ENCODE data around the gene AGO3. TPM values are rescaled to one million over a fixed set of nuclear protein-coding genes. Genes with fewer than 3 reads are reported as not detected.
"Not testable (repeated sequence)": the region's sequence is repeated elsewhere in the genome, so short reads cannot be mapped to it uniquely, and the experiment has no call there.

The AGO3 gene
- total RNA-seq, 1 experiment from 2014 or later, result 8.1 TPM

DNA sequence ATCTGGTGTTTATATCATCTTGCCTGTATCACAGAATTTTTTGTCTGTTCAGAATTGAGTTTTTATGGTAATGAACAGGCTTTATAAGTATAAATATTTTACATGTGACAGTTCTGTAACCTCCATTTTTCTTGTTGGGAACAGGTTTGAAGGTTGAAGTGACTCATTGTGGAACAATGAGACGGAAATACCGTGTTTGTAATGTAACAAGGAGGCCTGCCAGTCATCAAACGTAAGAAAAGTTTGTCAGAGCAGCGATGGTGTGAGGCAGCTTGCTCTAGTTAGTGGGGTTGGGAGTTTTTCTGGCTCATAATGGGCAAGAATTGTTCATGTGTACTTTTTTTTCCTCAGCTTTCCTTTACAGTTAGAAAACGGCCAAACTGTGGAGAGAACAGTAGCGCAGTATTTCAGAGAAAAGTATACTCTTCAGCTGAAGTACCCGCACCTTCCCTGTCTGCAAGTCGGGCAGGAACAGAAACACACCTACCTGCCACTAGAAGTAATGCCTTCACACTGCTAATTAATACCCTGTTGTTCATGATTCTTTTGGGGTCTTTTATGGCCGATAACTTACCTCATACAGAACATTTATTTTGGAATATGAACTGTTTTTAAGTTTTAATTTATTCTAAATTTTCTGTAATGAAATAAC lies 77.8 kb downstream of the AGO3 start:
- DNase-seq (ENCODE audit: low spot score), result peak; percentile 47

DNA sequence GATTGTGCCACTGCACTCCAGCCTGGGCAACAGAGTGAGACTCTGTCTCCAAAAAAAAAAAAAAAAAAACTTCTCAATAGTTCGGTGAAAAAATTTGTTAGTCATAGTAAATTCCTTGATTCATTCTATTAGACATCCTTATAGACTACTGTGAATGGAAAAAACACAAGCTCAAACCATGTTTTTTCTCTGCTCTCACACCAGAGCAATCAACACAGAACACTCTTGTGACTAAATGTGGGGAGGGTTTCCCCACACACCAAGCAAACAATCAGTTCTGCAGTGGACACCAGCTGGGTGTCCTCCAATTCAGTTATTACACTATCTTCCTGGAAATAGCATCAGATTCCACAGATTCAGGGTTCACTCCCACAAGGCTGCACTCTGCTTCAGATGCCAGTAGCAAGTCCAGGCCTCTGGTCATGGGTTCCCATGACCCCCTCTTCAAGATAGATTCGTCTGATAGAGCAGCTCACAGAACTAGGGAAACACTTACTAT lies 83.9 kb downstream of the AGO3 start:
- no peak for DNase-seq (ENCODE audit: low spot score)

DNA sequence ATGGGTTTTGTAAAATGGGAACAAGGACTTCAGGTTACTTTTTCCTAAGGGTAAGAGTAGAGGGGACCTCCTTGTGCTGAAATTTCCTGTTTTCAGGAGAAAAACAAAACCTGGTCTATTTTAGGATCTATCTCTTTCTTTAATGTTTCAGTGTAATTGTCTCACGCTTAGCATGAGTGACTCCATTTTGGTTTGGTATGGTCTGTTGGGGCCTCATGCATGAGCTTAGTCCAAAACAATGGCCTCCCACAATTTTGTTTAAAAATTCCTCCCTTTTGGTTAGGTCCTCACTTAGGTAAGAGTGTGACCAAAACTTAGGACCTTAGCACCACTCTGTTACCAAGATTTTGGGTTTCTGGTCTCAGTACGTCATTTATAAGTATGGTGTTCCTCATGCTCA lies 85.8 kb downstream of the AGO3 start:
- no peak for DNase-seq (ENCODE audit: low spot score)

DNA sequence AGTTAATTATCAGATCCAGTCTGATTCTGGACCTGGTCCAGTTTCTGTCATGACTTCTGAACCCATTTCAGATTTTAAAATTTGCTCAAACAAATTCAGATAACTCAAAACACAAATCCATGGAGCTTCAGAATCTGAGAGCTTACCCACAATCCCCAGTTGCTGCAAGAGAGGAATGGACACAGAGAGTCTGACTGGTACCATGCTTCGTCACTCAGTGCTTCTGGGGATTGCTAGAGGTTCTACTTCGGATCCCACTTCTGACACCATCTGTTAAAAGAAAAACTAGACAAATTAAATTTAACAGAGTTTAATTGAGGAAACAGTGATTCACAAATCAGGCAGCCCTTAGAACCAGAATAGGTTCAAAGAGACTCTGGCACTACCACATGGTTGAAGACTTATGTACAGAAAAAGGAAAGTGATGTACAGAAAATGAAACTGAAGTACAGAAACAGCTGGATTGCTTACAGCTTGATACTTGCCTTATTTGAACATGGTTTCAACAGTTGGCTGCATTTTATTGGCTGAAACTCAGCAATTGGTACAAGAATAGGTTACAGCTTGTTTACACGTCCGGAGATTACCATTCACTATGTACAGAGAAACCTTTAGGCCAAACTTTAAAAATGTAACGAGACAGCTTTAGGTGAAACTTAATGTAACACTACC lies 92.3 kb downstream of the AGO3 start:
- peak; percentile 11 for DNase-seq (ENCODE audit: low spot score)

DNA sequence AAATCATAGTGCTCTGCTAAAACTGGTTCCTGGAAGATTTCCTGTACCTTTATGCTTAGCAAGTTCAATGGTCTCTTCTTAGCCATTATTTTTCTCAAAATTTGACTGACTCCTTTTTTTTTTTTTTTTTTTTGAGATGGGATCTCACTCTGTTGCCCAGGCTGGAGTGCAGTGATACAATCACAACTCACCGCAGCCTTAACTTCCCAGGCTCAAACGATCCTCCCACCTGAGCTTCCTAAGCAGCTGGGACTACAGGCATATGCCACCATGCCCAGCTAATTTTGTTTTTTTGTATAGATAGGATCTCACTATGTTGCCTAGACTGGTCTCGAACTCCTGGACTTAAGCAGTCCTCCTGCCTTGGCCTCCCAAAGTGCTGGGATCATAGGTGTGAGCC lies 93.1 kb downstream of the AGO3 start:
- not testable (repeated sequence) for DNase-seq (ENCODE audit: low spot score)

DNA sequence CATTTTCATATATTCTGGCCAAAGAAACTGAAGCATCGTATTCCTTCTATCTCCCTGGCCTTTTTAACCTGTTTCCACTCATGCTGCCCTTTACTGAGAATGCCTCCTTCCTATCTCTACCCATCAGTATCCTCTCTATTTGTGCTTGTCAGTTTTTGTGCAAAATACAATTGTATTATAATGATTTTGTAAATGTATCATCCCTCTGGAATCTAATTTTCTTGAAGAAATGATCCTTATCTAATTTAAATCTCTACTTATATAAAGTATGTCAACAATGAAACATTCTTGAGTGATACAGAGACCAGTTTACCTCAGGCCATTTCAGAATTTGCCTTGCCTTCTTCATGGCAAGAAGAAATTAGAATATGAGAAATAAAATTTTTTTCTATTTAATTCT lies 93.9 kb downstream of the AGO3 start:
- no peak for DNase-seq (ENCODE audit: low spot score)

DNA sequence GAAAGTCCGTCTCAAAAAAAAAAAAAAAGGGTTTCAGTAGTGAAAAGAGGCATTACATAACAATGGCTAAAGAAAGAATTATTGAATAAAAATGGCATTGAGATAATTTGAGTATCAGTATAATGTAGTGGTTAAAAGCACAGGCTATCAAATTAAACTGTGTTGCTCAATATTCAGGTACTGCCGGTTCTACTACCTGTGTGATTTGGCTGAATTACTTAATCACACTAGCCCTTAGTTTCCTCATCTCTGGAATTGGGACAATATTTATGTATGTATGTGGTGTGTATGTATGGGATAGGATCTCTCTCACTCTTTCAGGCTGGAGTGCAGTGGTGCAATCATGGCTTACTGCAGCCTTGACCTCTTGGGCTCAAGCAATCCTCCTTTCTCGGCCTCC lies 96.9 kb downstream of the AGO3 start:
- DNase-seq (ENCODE audit: low spot score), result no peak

DNA sequence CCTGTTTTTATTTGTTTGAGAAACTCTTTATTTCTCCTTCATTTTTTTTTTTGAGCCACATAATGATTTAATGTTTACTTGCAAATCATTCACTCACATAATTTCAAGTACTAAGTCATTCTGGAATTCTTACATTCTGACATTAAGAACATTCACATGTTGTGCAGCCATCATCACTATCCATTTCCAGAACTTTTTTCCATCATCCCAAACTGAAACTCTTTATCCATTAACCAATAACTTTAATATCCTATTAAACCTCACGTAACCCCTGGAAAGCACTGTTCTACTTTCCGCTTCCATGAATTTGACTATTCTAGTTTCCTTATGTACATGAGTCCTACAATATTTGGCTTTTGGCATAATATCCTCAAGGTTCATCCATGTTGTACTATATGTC lies 100.5 kb downstream of the AGO3 start:
- no peak for DNase-seq (ENCODE audit: low spot score)

DNA sequence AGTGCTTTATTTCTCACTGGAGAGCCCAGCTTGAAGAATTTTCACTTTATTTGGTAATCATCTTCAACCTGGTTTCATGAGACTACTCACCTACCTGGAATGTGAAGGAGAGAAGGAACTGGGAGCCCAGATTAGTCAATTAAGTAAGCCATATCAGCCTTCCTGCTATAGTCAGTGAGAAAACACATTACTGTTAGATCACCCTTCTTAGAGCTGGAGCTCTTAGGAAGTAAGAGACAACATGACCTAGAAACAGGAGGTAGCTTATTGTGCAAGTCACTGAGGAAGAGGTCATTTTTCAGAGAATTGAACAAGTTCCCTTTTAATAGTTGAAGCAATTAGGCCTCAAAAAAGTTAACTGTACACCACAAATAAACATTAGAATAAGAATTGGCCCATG lies 103.8 kb downstream of the AGO3 start:
- DNase-seq (ENCODE audit: low spot score), result peak; percentile 11

DNA sequence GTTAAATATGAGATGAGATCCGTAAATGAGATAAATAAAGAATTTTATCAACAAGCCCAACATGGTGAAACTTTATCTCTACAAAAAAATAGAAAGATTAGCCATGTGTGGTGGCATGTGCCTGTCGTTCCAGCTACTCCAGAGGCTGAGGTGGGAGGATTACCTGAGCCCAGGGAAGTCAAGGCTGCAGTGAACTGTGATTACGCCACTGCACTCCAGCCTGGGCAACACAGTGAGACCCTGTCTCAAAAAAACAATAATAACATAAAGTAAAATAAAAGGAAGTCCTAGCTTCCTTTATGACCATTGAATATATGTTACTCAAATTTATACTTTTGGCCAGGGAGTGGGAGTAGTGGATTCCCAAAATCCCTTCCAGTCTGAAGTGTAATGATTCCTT lies 104.2 kb downstream of the AGO3 start:
- no peak for DNase-seq (ENCODE audit: low spot score)

DNA sequence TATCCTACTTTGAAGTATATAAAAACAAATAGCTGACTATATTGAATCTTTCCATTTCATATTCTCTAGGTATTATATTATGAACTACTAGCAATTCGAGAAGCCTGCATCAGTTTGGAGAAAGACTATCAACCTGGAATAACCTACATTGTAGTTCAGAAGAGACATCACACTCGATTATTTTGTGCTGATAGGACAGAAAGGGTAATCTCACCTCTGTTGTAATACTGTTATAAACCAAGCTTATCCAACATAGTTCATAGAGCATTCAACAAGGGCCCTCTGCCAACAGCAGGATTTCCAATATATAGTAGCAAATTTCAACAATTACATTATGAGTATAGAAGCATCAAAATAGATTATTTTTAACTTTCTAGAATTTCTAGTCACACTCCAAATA lies 109.3 kb downstream of the AGO3 start:
- no peak for DNase-seq (ENCODE audit: low spot score)

DNA sequence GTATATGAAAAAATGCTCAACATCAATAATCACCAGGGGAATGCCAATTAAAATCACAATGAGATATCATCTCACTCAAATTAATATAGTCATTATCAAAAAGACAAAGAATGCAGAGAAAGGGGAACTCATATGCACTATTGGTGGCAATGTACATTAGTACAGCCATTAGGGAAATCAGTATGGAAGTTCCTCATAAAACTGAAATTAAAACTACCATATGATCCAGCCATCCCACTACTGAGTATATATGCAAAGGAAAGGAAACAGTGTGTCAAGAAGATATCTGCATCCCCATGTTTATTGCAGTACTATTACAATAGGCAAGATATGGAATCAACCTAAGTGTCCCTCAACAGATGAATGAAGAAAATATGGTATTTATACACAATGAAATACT lies 120.9 kb downstream of the AGO3 start:
- DNase-seq (ENCODE audit: low spot score), result no peak

DNA sequence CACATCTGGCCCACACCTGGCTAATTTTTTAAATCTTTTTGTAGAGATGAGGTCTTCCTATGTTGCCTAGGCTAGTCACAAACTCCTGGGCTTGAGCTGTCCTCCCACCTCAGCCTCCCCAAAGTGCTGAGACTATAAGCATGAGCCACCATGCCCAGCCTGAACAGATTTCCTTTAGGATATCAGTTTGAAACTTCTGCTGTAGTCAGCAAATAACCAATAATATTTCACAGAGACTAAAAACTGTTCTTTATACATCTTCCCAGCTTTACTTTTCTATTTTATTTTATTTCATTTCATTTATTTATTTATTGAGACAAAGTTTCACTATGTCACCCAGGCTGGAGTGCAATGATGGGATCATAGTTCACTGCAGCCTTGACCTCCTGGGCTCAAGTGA lies 123.1 kb downstream of the AGO3 start:
- DNase-seq (ENCODE audit: low spot score), result no peak

DNA sequence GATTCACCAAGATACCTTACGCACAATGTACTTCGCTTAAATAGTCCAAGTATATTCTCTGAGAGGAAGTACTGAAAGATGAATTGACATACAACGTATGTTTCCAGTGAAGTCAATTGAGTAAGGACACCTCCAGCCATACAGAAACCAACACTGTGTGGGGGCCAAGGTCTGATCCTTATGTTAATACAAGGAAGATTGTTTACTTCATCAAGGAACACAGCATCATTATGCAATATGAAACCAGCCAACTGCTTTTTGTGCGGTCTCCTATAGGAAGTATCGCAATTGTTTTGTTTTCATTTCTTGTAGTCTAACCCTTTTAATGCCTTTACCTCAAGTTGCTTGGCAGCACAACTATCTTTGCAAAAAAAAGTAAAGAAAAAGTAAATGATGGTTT lies 124.8 kb downstream of the AGO3 start:
- DNase-seq (ENCODE audit: low spot score), result no peak

DNA sequence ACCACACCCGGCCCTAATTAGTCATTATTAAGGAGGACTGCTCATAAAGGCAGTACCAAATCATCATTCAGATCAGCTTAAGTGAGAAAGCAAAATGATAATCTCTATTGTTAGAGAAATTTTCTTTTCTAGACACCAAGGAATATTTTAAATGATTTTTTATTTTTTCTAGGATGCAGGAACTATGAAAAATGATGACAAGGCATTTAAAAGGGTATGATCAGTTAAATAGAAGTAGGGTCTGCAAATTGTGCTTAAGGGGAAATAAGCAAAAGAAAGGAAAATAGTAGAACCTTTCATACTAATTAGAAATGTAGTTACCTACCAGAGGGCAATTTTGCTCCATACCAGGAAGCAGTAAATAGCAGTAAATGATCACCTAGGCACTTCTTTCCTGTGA lies 131.4 kb downstream of the AGO3 start:
- DNase-seq (ENCODE audit: low spot score), result no peak

DNA sequence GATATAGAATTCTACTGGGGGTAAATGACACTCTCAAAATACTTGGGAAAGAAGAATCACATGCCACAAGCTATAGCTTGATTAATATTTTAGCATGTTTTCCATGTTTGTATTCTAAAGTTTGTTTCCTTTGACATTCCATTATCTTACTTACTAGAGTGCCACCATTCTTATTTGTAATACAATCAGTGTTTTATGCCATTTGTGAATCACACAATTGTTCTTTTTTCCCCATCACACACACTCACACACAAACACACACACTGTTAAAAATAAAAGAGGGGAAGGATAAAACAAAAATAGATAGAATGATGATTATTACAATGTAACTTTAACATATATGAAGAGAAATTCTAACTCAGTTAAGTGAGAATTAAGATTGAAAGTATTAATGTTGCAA lies 137.0 kb downstream of the AGO3 start:
- DNase-seq (ENCODE audit: low spot score), result no peak

DNA sequence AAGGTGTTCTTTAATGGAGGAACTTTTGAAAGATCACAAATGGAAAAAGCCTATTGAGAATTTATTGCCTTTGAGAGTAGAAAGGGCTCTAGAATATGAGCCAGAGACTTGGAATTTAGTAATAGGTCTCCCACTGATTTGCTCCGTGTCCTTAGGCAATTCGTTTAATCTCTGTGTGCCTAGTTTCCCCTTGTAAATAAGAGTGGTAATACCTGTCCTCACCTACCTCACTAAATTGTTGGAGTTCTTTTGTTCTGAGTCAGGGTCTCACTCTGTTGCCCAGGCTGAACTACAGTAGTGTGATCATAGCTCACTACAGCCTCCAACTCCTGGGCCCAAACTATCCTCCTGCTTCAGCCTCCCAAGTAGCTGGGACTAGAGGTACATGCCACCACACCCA lies 138.0 kb downstream of the AGO3 start:
- no peak for DNase-seq (ENCODE audit: low spot score)

DNA sequence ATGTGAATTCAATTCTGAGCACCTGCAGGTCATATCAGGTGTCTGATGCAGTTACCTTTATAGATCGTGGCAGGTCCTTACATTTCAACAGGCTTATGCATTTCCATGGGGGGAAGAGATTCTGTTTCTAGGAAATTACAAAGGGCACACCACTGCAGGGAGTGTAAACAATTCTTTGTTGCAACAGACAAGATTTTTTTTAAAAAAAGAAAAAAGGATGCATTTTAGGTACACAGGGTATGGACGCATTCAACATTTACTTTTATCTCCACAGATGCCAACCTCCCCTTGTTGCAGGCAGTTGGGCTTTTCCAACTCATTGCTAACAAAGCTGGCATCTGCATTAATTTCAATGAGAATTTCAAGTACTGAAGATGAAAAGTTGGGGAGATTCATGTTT lies 139.4 kb downstream of the AGO3 start:
- DNase-seq (ENCODE audit: low spot score), result no peak

DNA sequence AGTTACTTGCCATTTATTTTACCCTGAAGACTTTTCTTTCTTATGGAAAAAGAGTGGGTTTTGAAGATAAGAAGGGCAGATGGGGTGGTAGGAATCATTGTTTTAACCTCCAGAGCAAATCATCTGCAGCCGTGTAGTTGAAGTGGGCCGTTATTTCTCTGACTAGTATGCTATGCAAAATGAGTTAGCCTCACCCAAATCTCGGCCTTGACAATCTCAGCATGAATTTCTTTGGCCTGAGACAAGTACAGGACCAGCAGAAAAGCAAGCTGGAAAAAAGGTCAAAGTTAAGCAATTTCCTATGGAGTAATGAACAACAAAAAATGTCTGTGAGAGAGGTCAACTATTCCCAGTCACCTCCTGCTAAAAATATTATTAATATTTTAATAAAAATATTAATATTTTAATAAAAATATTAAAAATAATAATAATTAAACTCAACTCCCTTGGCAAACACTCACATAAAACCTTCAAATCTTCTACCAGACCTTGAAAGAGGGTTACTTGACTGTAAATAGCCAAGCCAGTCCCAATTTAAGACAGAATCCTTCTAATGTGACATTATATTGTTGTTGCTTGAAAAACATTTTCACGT lies 146.2 kb downstream of the AGO3 start:
- DNase-seq (ENCODE audit: low spot score), result no peak

DNA sequence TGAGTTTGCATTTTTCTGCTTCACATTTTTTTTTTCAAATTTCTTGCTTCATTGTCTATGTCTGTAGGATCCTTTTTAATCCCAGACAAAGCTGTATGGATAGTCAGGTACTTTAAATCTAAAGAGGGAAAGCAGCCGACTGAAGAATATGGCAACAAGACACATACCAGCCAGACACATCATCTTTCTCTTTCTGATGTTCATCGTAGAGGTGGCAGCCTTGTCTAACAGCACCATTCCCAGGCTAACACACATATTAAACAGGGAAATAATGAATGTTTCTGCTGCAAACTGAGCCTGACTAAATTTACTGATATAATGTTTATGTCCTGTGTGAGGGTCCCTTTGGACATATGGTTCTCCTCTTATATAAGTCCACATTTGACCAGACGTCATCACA lies 149.3 kb downstream of the AGO3 start:
- no peak for DNase-seq (ENCODE audit: low spot score)

DNA sequence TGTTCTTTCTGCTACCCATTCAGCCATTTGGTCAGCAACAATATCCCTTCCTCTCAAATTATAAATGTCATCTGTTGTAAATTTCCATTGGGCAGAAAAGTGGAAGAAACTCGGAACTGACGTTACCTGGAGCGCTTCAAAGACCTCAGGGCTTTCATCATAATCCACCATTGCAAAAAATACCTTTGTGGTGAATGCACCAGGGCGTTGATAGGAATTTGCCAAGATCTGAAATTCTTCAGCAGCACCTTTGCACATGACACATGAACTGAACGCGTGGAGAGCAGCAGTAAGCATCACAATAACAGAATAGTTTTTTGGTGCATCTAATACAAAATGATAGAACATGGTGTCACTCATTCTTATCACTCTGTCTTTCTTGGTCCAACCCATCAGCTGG lies 149.9 kb downstream of the AGO3 start:
- DNase-seq (ENCODE audit: low spot score), result no peak

DNA sequence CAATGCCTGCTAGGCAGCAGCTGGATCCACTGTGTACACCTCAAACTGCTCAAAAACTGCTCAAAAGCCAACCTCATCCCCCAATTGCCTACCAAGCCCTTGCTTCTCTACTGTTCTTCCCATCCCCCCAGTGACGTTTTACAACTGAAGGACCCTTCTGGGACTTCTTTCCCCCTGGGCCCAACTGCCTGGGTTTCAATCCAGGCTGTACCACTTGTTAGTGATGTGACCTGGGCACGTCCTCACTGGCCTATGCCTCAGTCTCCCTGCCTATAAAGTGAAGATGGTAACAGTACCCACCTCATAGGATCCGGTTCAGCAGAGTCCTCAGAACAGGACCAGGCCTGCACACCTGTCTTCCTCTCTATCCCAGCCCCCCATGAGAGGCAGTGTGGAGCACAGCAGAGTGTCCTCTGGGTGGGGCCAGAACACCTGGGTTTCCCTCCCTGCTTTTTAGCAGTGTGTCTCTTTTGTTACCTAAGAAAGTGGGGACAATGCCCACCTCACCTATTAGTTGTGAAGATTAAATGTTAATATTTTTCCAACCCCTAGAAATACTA lies 151.1 kb downstream of the AGO3 start:
- DNase-seq (ENCODE audit: low spot score), result no peak

DNA sequence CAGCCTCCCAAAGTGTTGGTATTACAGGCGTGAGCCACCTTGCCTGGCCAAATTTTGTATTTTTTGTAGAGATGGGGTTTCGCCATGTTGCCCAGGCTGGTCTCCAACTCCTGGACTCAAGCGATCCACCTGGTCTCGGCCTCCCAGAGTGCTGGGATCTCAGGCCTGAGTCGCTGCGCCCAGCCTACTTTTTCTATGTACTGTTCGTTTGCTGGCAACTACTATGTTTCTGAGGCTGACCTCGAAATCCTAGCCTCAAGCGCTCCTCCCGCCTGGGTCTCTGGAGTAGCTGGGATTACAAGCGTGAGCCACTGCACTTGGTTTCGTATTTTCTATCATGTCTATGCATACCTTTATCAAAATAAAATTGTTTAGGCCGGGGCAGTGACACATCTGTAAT lies 152.3 kb downstream of the AGO3 start:
- DNase-seq (ENCODE audit: low spot score), result no peak
